Activated naive CD4-positive, alpha-beta T cell treated with anti-CD3 and anti-CD28 coated beads, Interleukin-2, amount 10 ng/mL, durations not matched to agents 7 days and 5 days (primary cell): ENCODE measurements around the gene WDR82.
A peak's percentile ranks its signal among the peaks of the same experiment; 100 is the strongest.

Experiments used
- CTCF ChIA-PET: fragments of 350-600 bp; sonication (Branson Sonifier 250); formaldehyde crosslinking; loops from one replicate; lab custom pipeline; 2021; ENCODE audit warnings: antibody characterized with exemption; lab: Charles Lee
- DNase-seq: peaks from one replicate; pipeline ENCODE4 v3.0.0-alpha.2; 2020
- H3K27ac Mint-ChIP-seq: one replicate; pipeline ENCODE4 v1.8.0; 2021; ENCODE audit warnings: mild to moderate bottlenecking, moderate library complexity, mixed read lengths
- H3K27me3 Mint-ChIP-seq: one replicate; pipeline ENCODE4 v1.8.0; 2021; ENCODE audit warnings: mild to moderate bottlenecking, mixed read lengths
- H3K36me3 Mint-ChIP-seq: one replicate; pipeline ENCODE4 v1.8.0; 2021; ENCODE audit warnings: mixed read lengths
- H3K4me1 Mint-ChIP-seq: one replicate; pipeline ENCODE4 v1.8.0; 2021; ENCODE audit warnings: mixed read lengths
- H3K4me3 Mint-ChIP-seq: one replicate; pipeline ENCODE4 v1.8.0; 2021; ENCODE audit warnings: mild to moderate bottlenecking, moderate library complexity, mixed read lengths
- H3K9me3 Mint-ChIP-seq: one replicate; pipeline ENCODE4 v1.8.0; 2021; ENCODE audit warnings: mixed read lengths

WDR82 gene, protein sequence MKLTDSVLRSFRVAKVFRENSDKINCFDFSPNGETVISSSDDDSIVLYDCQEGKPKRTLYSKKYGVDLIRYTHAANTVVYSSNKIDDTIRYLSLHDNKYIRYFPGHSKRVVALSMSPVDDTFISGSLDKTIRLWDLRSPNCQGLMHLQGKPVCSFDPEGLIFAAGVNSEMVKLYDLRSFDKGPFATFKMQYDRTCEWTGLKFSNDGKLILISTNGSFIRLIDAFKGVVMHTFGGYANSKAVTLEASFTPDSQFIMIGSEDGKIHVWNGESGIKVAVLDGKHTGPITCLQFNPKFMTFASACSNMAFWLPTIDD

DNA sequence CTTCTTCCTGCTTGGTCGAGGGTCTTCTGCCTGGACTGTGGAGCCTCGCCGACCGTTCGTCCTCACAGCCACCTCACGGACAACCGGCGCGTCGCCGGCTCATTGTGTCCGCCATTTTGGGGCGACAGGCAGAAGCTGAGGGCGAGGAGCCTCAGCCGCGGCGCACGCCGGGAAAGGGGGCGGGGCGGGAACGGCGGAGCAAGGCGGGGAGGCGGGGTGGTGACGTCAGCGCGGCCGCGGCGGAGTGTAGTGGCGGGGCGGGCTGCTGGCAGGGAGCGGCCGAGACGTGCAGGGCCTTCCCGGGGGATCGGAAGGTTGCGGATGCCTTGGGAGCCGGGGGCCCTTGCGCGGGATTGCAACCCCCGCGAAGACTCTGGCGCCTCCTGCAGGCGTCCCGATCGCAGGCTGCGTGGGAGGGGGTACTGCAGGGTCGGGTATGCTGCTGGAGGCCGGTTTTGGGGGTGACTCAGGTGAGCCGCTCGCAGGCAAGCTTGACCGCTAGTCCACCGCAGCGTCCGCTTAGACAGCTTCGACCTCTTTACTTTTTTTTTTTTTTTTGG, at the start of gene WDR82:
Gene WDR82 (minus strand): TSS at position 140 of the 560 bp plus-strand sequence. CDS start 288 bp downstream, outside the sequence.
- Mint-ChIP-seq H3K4me1 (peaks cover 57% of the 10 kb centered on the region), H3K36me3 (peaks cover 46% of the 10 kb centered on the region)
- CTCF ChIA-PET: interaction anchor here (1.0 to 10.1 kb wide), 14 partner anchors 11 to 225 kb away, joined by 3 to 106 read pairs (median 5); partner anchors contain the start of genes PPM1M and TWF2

DNA sequence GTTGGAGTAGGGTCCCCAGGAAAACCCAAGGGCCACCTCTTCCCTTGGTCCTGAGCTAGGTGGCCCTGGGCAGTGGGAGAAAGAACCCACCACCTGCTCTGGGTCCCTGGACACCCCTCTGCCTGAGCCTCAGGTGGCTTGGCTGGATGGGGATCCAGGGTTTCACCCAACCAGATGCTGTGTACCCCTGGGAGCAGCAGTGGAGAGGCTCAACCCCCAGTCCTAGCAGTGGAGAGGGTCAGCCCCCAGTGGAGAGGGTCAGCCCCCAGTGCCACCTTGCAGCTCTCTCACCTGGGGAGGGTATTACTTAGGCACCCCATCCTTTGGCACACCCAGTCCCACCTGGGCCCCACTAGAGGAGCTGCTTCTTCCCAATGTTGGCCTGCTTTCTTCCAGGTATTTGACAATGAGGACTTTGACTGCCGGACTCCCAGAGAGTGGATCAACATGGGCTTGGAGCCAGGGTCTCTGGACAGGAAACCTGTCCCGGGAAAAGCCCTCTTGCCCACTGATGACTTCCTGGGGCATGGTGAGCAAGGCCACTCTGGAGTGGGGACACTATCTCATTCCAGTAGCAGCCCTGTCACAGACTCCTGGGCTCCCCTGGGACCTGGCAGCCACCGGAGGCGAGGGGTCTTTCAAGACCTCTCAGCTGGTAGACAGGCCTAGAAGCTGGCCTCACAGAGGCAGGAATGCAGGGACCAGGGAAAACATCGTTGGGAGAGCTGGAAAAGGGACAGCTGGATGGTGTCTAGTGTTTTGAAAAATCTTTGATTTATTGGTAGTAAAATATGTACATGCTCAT, 49.2 kb upstream of the WDR82 start:
- no peak overlapping the region for H3K27ac Mint-ChIP-seq
- H3K36me3 Mint-ChIP-seq: peaks cover 1% of the 10 kb centered on the region
- H3K27me3 Mint-ChIP-seq: no peaks in the 10 kb centered on the region
- no peak for DNase-seq
- H3K4me3 Mint-ChIP-seq: no peak overlapping the region
- no peaks in the 10 kb centered on the region for H3K4me1 Mint-ChIP-seq
- CTCF ChIA-PET: interaction anchor here (1.1 to 2.2 kb wide), 3 partner anchors 12 to 120 kb away, joined by 3 to 9 read pairs (median 3); no protein-coding TSS in a partner anchor
- no peaks in the 10 kb centered on the region for H3K9me3 Mint-ChIP-seq

More for the DNA sequence above, at the start of gene WDR82:
- Mint-ChIP-seq H3K4me3 (peak within 1 kb of the TSS; percentile 95), H3K27ac (peak within 1 kb of the TSS; percentile 98), H3K9me3 (no peaks in the 10 kb centered on the region), H3K27me3 (no peaks in the 10 kb centered on the region)
- DNase-seq: peak; percentile 98

DNA sequence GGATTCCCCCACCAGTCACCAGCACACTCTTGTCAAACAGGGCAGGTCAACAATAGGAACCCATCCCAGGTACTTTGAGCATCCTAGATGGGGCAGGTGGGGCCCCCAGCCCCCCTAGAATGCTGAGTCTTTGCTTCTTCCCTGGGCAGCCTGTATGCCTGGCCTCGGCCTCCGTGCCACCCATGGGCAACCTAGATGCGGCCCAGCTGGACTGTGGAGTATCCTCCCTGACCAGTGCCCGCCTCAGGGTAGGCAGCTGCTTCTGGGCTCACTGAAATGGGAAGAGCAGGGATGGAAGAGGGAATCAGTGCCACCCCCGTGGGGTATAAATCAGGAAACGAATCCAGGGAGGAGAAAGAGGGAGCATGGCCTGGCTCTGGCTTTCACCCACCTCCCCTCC, 48.5 kb upstream of the WDR82 start:
- no peaks in the 10 kb centered on the region for H3K4me1 Mint-ChIP-seq
- DNase-seq: no peak
- no peak overlapping the region for H3K4me3 Mint-ChIP-seq
- H3K27me3 Mint-ChIP-seq: no peaks in the 10 kb centered on the region
- no peak overlapping the region for H3K27ac Mint-ChIP-seq
- H3K9me3 Mint-ChIP-seq: no peaks in the 10 kb centered on the region
- CTCF ChIA-PET: interaction anchor here (0.8 to 1.2 kb wide), 2 partner anchors 95 to 121 kb away, joined by 3 read pairs; no protein-coding TSS in a partner anchor
- H3K36me3 Mint-ChIP-seq: no peaks in the 10 kb centered on the region

DNA sequence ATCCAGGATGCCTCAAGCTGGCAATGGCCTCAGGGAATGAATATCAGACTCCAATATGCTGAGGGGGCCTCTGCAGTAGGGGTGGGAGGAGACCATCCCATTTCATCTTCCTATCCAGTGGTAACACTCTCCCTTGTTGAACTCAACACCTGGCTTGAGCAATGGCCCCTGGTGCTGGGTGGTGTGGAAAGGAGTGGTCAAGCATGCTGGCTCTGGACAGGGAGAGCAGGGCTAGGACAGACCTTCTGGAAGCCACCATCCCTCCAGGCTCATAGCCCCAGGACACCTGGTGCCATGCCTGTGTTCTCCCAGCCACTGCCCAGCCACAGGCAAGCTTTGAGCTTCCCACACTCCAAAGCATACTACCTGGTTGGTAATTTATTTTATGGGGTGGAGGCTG, 47.2 kb upstream of the WDR82 start:
- Mint-ChIP-seq H3K27me3 (no peaks in the 10 kb centered on the region), H3K36me3 (no peaks in the 10 kb centered on the region), H3K27ac (no peak overlapping the region), H3K4me3 (no peak overlapping the region), H3K4me1 (no peaks in the 10 kb centered on the region), H3K9me3 (no peaks in the 10 kb centered on the region)
- CTCF ChIA-PET: no interaction called here
- DNase-seq: no peak

DNA sequence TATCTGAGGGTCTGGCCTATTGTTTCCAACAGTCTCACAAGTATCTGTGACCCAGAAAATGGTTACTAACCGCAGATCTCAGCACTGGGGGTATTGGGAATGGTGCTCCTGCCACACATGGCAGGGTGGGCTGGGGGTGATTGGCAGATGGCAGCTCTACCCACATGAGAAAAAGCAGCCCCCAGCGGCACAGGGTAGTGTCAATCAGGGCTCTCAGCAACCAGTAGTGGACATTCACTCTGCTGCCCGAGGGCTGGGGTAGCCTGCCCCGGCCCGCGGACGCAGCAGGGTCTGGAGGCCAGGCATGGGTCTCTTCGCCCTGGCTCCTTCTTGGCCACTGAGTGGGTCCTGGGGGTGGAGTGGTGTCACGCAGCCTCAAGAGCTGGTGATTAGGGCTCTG, 46.2 kb upstream of the WDR82 start:
- CTCF ChIA-PET: no interaction called here
- no peaks in the 10 kb centered on the region for H3K9me3 Mint-ChIP-seq
- no peaks in the 10 kb centered on the region for H3K4me1 Mint-ChIP-seq
- DNase-seq: no peak
- H3K27ac Mint-ChIP-seq: no peak overlapping the region
- peaks cover 1% of the 10 kb centered on the region for H3K36me3 Mint-ChIP-seq
- H3K4me3 Mint-ChIP-seq: no peak overlapping the region
- H3K27me3 Mint-ChIP-seq: no peaks in the 10 kb centered on the region

DNA sequence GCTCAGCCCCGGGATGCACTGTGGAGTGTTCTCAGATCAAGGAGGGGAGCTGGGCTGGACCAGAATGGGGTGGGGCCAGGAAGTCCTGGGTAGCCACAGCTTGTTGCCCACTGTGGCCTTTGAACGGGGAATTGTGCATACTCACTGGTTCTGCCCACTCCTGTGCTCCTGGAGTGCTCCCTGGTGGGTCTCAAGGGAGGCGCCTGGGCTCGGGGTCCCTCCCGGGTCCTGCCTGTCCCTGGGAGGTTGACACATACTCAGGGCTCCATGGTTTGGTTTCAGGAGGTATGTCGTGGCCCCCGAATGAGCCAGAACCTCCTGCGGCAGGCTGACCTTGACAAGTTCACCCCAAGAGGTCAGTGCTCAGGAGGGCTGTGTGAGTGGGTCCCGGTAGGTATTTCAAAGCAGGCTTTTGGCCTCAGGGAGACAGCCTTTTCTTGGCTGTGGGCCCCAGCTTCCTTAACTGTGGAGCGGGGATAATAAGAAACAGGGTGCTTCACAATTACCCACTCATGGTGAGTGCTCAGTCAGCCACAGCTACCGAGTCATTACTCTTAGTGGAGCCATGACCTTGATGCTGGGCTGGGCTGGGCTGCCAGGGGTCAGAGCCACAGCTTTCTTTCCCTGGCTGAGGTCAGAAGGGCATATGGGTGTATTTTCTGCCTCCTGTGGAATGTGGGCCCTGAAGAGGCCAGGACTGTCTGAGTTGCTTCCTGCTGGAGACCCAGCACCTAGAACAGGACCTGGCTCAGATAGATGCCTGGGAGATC, 45.3 kb upstream of the WDR82 start:
- Mint-ChIP-seq H3K36me3 (peaks cover 1% of the 10 kb centered on the region), H3K4me1 (no peaks in the 10 kb centered on the region), H3K27ac (no peak overlapping the region), H3K27me3 (peaks cover 6% of the 10 kb centered on the region), H3K4me3 (no peak overlapping the region), H3K9me3 (no peaks in the 10 kb centered on the region)
- CTCF ChIA-PET: interaction anchor here (1.2 to 1.9 kb wide), 2 partner anchors 13 to 92 kb away, joined by 4 read pairs; no protein-coding TSS in a partner anchor
- no peak for DNase-seq

DNA sequence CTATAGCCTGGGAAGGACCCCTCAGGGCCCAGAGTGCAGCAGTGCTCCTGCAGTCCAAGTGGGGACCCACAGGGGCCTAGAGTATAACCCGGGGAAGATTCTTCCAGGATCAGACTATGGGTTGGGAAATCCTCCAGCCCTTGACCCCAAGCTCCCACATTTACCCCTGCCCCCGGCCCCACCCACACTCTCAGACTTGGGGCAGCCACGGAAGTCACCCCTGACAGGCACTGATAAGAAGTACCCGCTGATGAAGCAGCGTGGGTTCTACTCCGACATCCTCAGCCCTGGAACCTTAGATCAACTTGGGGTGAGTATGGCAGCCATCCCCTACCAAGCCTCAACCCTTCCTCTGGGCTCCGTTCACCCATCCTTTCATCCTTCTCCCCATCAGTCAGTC, 44.0 kb upstream of the WDR82 start:
- H3K36me3 Mint-ChIP-seq: peaks cover 1% of the 10 kb centered on the region
- no peak for DNase-seq
- no peak overlapping the region for H3K27ac Mint-ChIP-seq
- no peak overlapping the region for H3K4me3 Mint-ChIP-seq
- no peaks in the 10 kb centered on the region for H3K9me3 Mint-ChIP-seq
- H3K27me3 Mint-ChIP-seq: peaks cover 10% of the 10 kb centered on the region
- CTCF ChIA-PET: interaction anchor here (1.2 to 1.9 kb wide), 2 partner anchors 14 to 91 kb away, joined by 4 read pairs; no protein-coding TSS in a partner anchor
- peaks cover 8% of the 10 kb centered on the region for H3K4me1 Mint-ChIP-seq

DNA sequence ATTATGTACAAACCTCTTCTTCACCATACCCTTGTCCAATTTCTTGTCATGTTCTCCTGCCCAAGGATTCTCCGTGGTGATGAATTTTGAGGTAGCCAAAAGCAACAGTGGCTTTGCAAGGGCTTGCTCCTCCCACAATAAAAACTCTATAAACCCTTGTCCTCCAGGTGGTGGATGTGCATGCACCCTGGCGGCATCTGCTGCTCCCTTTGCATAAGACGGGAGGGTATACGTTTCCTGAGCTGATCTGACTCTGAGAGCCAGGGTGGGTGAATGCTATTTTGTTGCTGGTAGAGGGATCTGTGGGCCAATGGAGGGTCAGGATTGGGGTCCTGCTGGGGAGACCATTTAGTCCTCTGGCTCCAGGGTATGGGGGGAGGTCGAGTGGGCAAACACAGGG, 43.0 kb upstream of the WDR82 start:
- Mint-ChIP-seq H3K4me3 (no peak overlapping the region), H3K27me3 (peaks cover 10% of the 10 kb centered on the region), H3K27ac (no peak overlapping the region), H3K36me3 (peaks cover 1% of the 10 kb centered on the region), H3K9me3 (no peaks in the 10 kb centered on the region), H3K4me1 (peaks cover 16% of the 10 kb centered on the region)
- DNase-seq: no peak
- CTCF ChIA-PET: no interaction called here

DNA sequence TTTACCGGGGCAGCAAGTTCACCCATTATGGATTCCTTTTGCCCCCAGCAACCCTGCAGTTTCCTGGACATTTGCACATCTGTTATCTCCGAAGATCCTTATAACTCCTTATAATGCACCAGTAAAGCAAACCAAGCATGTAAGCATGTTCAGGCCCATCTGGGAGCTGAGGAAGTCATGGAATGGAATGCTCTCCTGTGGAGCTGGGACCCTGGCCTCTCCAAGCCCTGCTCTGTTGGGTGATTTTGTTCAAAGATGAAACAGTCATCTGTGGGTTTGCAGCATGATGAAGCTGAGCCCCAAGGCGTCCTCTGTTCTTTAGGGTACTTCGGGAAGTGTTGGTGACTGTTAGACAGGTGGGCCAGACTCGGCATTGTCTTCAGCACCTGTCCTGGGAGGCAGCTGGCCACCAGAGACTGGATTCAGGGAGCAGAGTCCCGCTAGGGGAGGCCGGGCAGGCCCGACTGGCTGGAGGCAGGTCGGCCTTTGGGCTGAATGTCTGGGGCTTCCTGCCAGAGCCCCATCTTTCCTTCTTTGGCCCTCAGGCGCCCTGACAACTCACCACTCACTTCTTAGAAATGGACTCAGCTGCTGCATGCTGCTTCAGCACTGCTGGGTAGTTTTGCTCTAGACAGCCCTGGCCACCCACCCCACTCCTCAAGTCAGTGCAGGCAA, 41.6 kb upstream of the WDR82 start:
- CTCF ChIA-PET: interaction anchor here (1.1 to 1.7 kb wide), 2 partner anchors 19 to 89 kb away, joined by 3 to 7 read pairs; no protein-coding TSS in a partner anchor
- DNase-seq: no peak
- Mint-ChIP-seq H3K4me3 (no peak overlapping the region), H3K27me3 (peaks cover 10% of the 10 kb centered on the region), H3K36me3 (peaks cover 1% of the 10 kb centered on the region), H3K9me3 (no peaks in the 10 kb centered on the region), H3K4me1 (peaks cover 16% of the 10 kb centered on the region), H3K27ac (no peak overlapping the region)

DNA sequence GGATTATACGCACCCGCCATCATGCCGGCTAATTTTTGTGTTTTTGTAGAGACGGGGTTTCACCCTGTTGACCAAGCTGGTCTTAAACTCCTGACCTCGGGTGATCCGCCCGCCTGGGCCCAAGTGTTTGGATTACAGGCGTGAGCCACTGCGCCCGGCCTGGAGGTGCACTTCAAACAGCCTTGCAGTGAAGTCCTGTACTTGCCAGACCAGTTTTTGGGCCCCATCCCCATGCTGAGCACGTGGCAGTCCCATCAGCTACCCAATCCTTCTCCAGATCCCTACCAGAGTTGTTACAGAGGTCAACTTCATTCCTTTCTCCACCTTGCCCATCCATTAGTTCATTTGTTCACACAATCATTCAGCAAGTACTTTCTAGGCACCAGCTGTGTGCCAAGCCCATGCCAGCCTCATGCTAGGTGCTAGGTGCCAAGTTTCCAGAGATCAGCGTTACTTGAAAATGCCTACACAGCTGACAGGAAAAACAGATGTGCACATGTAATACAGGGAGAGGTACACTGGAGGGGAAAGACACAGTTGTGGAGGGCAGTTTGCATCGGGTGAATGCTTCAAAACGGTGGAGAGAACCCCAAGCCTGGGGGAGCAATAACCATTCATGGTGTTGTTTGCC, 39.9 kb upstream of the WDR82 start:
- Mint-ChIP-seq H3K27ac (no peak overlapping the region), H3K4me3 (no peak overlapping the region)

DNA sequence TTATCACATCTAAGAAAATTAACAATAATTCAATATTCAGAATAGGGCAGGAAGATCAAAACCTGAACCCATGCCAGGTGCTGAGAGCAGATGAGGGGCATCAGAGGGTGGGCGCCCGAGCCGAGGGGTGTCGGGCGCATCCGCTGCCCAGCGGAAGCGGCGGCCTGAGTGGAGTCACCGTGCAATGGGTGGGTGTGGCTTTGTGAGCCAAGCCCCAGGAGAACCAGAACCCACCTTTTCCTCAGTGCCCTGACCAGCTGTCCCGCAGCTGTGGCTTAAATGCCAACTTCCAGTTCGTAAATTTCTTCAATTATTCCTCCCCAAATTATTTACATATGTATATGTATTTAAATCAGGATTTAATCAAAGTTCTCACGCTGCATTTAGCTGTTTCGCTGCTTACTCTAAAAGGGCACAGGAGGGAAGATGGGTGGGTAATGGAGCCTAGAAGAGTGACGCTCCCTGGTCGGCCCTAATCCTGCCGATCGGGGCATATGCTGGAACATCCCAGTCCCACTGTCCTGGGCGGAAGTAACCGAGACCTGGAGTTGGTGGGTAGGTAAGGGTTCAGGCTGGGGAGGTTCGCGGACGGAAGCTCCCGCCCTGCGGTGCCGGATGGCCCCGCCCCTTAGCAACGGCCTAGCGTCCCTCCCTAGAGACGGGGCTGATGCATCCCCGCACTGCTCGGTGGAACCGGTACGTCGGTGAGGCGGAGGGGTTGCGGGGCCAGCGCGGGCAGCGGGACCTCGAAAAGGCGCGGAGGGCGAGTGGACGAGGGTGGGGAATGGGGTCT, 39.0 kb upstream of the WDR82 start:
- peak; percentile 86 for DNase-seq
- Mint-ChIP-seq H3K27me3 (peaks cover 10% of the 10 kb centered on the region), H3K4me1 (peaks cover 16% of the 10 kb centered on the region), H3K27ac (no peak overlapping the region), H3K4me3 (peak overlapping the region; percentile 45), H3K36me3 (peaks cover 1% of the 10 kb centered on the region), H3K9me3 (no peaks in the 10 kb centered on the region)
- CTCF ChIA-PET: interaction anchor here (1.0 to 3.2 kb wide), 4 partner anchors 10 to 86 kb away, joined by 3 to 11 read pairs (median 4); no protein-coding TSS in a partner anchor

More for the DNA sequence above, 39.9 kb upstream of the WDR82 start:
- Mint-ChIP-seq H3K9me3 (no peaks in the 10 kb centered on the region), H3K36me3 (peaks cover 1% of the 10 kb centered on the region), H3K27me3 (peaks cover 10% of the 10 kb centered on the region), H3K4me1 (peaks cover 16% of the 10 kb centered on the region)
- DNase-seq: no peak
- CTCF ChIA-PET: interaction anchor here (0.6 to 3.2 kb wide), 5 partner anchors 11 to 94 kb away, joined by 3 to 11 read pairs (median 3); no protein-coding TSS in a partner anchor
